ENCODE data around the gene CYB5R3. TPM values are rescaled to one million over a fixed set of nuclear protein-coding genes. Genes with fewer than 3 reads are reported as not detected.

CYB5R3 gene
- total RNA-seq, 1 donor, result 84.3 TPM

DNA sequence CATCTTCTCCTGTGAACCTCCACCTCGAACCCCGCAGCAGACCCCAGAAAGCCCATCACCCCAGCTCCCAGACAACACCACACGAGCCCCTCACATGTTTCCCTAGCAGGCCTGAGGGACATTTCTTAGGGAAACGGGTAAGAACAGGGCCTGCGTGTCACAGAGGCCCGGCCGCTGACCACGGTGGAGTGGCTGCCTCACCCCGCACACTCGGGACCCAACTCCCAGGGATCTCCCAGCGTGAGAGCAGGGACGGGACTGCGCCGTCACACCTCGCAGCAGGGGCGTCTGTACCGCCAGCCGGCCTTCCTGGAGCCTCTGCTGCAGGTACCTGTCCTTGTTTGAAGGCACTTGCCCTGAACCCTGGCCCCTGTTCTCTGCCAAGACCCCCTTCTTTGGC lies 19.0 kb downstream of the CYB5R3 start:
- Histone ChIP-seq H4K20me1 (ENCODE audit: insufficient read depth, low read length) (peaks cover 2% of the 10 kb centered on the region), H3K4me2 (ENCODE audit: insufficient read depth, low read length) (no peak overlapping the region), H3K27me3 (ENCODE audit: insufficient read depth, low read length) (no peaks in the 10 kb centered on the region), H3K4me1 (ENCODE audit: insufficient read depth, low read length) (peaks cover under 1% of the 10 kb centered on the region), H3K4me3 (ENCODE audit: insufficient read depth, low read length) (no peak overlapping the region), H3K79me2 (ENCODE audit: insufficient read depth, low read length) (peaks cover 37% of the 10 kb centered on the region), H2AFZ (ENCODE audit: low read length) (no peak overlapping the region), H3K9me3 (ENCODE audit: low read depth, low read length) (no peaks in the 10 kb centered on the region), H3K36me3 (ENCODE audit: insufficient read depth, low read length) (peaks cover 64% of the 10 kb centered on the region), H3K27ac (ENCODE audit: low read depth, low read length) (no peak overlapping the region)
- DNase-seq (ENCODE audit: insufficient read length, low spot score, missing footprints), result peak; percentile 38
- TF ChIP-seq, protein P1, sequence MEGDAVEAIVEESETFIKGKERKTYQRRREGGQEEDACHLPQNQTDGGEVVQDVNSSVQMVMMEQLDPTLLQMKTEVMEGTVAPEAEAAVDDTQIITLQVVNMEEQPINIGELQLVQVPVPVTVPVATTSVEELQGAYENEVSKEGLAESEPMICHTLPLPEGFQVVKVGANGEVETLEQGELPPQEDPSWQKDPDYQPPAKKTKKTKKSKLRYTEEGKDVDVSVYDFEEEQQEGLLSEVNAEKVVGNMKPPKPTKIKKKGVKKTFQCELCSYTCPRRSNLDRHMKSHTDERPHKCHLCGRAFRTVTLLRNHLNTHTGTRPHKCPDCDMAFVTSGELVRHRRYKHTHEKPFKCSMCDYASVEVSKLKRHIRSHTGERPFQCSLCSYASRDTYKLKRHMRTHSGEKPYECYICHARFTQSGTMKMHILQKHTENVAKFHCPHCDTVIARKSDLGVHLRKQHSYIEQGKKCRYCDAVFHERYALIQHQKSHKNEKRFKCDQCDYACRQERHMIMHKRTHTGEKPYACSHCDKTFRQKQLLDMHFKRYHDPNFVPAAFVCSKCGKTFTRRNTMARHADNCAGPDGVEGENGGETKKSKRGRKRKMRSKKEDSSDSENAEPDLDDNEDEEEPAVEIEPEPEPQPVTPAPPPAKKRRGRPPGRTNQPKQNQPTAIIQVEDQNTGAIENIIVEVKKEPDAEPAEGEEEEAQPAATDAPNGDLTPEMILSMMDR (IDR thresholded peaks at IDR 0.05; ENCODE audit: extremely low read depth, low read depth, low read length), result no peak

DNA sequence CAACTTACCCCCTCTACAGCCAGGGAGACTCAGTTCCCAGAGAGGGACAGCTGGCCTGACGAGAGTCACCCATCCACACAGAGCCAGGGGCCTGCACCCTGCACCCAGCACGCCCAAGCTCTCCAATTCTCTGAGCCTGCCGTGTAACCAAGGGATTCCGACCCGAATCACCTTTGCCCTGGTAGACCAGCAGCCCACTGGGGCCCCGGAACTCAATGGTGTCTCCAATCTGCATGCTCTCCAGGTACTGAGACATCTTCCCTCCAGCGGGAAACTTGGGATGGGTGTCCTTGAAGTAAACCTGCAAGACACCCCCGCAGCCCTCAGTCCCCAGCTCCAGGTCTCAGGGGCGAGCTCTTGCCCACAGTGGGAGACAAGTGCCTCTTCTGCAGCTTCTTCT lies 21.2 kb downstream of the CYB5R3 start:
- Histone ChIP-seq H3K4me2 (ENCODE audit: insufficient read depth, low read length) (no peak overlapping the region), H3K27ac (ENCODE audit: low read depth, low read length) (no peak overlapping the region), H3K4me1 (ENCODE audit: insufficient read depth, low read length) (no peaks in the 10 kb centered on the region), H2AFZ (ENCODE audit: low read length) (no peak overlapping the region), H3K27me3 (ENCODE audit: insufficient read depth, low read length) (no peaks in the 10 kb centered on the region), H3K79me2 (ENCODE audit: insufficient read depth, low read length) (peaks cover 28% of the 10 kb centered on the region), H3K9me3 (ENCODE audit: low read depth, low read length) (no peaks in the 10 kb centered on the region), H3K4me3 (ENCODE audit: insufficient read depth, low read length) (no peak overlapping the region), H3K36me3 (ENCODE audit: insufficient read depth, low read length) (peaks cover 70% of the 10 kb centered on the region), H4K20me1 (ENCODE audit: insufficient read depth, low read length) (peaks cover 2% of the 10 kb centered on the region)
- peak; percentile 76 for DNase-seq (ENCODE audit: insufficient read length, low spot score, missing footprints)
- TF ChIP-seq, protein P1 (IDR thresholded peaks at IDR 0.05; ENCODE audit: extremely low read depth, low read depth, low read length), result no peak

DNA sequence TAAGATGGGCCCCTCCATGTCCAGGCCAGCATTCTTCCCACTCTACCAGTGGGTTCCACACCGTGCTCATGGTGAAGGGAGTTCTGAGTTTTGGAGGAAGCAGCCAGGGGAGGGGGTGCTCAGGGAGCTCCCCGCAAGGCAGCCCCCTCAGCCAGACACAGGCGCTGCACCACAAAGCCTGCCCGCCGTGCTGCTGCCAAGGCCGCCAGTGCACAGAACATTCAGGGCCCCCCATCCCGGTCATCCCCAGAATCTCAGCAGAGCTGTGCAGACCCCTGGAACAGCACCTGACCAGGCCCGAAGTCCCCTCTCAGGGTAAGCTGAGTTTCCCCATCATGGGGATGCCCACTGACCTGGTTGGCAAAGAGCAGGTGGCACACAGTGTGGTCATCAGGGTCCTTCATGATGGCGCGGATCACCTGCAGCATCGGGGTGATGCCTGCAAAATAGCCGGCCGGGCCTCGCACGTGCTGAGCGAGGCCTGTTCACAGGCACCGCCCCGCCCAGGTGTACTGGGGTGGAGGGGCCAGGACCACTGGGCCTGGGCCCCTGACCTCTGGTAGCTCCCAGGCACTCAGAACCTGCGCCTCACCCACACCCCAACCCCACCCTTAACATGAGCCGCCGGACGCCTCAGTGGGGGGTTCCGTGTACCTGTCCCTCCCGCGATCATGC lies 22.1 kb downstream of the CYB5R3 start:
- Histone ChIP-seq H2AFZ (ENCODE audit: low read length) (no peak overlapping the region), H3K4me2 (ENCODE audit: insufficient read depth, low read length) (no peak overlapping the region), H3K27ac (ENCODE audit: low read depth, low read length) (no peak overlapping the region), H3K79me2 (ENCODE audit: insufficient read depth, low read length) (peaks cover 19% of the 10 kb centered on the region), H3K36me3 (ENCODE audit: insufficient read depth, low read length) (peaks cover 70% of the 10 kb centered on the region), H3K27me3 (ENCODE audit: insufficient read depth, low read length) (no peaks in the 10 kb centered on the region), H3K9me3 (ENCODE audit: low read depth, low read length) (no peaks in the 10 kb centered on the region), H3K4me1 (ENCODE audit: insufficient read depth, low read length) (peaks cover 6% of the 10 kb centered on the region), H4K20me1 (ENCODE audit: insufficient read depth, low read length) (peaks cover under 1% of the 10 kb centered on the region), H3K4me3 (ENCODE audit: insufficient read depth, low read length) (no peak overlapping the region)
- TF ChIP-seq, protein P1 (IDR thresholded peaks at IDR 0.05; ENCODE audit: extremely low read depth, low read depth, low read length), result no peak
- peak; percentile 61 for DNase-seq (ENCODE audit: insufficient read length, low spot score, missing footprints)

DNA sequence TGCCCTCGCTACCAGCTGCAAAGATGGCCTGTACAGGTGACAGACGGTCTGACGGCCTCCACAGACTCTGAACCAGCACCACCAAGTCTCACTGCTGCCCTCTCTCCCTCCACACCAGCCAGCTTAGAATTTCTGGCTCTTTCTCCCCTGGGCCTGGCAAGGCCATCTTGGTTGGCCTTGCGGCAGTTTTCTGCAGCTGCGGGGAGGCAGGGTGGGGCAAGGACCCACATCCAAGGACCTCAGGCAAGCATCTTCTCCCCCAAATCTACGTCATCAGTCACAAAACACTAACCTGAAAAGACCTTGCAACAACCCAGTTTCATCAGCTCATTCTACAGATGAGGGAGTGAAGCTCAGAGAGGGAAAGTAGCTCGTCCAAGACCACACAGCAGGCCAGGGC lies 22.8 kb downstream of the CYB5R3 start:
- TF ChIP-seq, protein P1 (IDR thresholded peaks at IDR 0.05; ENCODE audit: extremely low read depth, low read depth, low read length), result no peak
- Histone ChIP-seq H3K36me3 (ENCODE audit: insufficient read depth, low read length) (peaks cover 68% of the 10 kb centered on the region), H2AFZ (ENCODE audit: low read length) (no peak overlapping the region), H3K9me3 (ENCODE audit: low read depth, low read length) (no peaks in the 10 kb centered on the region), H3K79me2 (ENCODE audit: insufficient read depth, low read length) (peaks cover 13% of the 10 kb centered on the region), H3K27ac (ENCODE audit: low read depth, low read length) (no peak overlapping the region), H3K4me1 (ENCODE audit: insufficient read depth, low read length) (peaks cover 13% of the 10 kb centered on the region), H3K4me2 (ENCODE audit: insufficient read depth, low read length) (no peak overlapping the region), H4K20me1 (ENCODE audit: insufficient read depth, low read length) (peaks cover under 1% of the 10 kb centered on the region), H3K27me3 (ENCODE audit: insufficient read depth, low read length) (no peaks in the 10 kb centered on the region), H3K4me3 (ENCODE audit: insufficient read depth, low read length) (no peak overlapping the region)
- DNase-seq (ENCODE audit: insufficient read length, low spot score, missing footprints), result peak; percentile 50
